ENCODE results near the gene KCNN2. TPM values are rescaled to one million over a fixed set of nuclear protein-coding genes. Genes with fewer than 3 reads are reported as not detected.
A peak's percentile ranks its signal among the peaks of the same experiment; 100 is the strongest.

KCNN2 gene
- total RNA-seq, 1 experiment from 2014 or later, result 2.0 TPM

DNA sequence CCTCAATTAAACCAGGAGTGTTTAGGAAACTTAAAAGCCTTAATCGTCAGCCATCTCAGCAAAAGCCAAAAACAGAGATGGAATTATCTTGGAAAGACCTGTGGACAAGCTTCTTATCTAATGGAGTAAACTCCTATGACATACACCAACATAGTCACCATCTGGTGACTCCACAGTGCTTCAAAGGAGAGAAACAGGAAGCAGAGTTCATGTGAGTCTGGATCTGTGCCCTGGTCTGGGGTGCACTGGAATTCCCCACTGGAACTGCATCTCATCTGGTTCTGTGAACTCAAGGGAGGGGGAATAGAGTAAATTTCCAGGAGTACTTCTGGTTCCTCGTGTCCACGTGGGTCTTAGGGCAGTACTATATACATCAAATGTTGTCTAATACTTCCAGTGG is 36.3 kb upstream of the KCNN2 start:
- Mint-ChIP-seq H3K9me3 (ENCODE audit: low read depth, unreplicated experiment) (no peaks in the 10 kb centered on the region), H3K36me3 (ENCODE audit: insufficient read depth, unreplicated experiment) (no peaks in the 10 kb centered on the region), H3K4me3 (ENCODE audit: low read depth, unreplicated experiment) (no peak overlapping the region), H3K27me3 (ENCODE audit: unreplicated experiment) (no peaks in the 10 kb centered on the region), H3K27ac (ENCODE audit: unreplicated experiment) (no peak overlapping the region), H3K4me1 (ENCODE audit: low read depth, unreplicated experiment) (no peaks in the 10 kb centered on the region)
- CTCF ChIA-PET, result no interaction called here
- intact Hi-C loops (cut with micrococcal nuclease; ENCODE audit: unreplicated experiment), result no loop called here
- TF ChIP-seq, protein P1, sequence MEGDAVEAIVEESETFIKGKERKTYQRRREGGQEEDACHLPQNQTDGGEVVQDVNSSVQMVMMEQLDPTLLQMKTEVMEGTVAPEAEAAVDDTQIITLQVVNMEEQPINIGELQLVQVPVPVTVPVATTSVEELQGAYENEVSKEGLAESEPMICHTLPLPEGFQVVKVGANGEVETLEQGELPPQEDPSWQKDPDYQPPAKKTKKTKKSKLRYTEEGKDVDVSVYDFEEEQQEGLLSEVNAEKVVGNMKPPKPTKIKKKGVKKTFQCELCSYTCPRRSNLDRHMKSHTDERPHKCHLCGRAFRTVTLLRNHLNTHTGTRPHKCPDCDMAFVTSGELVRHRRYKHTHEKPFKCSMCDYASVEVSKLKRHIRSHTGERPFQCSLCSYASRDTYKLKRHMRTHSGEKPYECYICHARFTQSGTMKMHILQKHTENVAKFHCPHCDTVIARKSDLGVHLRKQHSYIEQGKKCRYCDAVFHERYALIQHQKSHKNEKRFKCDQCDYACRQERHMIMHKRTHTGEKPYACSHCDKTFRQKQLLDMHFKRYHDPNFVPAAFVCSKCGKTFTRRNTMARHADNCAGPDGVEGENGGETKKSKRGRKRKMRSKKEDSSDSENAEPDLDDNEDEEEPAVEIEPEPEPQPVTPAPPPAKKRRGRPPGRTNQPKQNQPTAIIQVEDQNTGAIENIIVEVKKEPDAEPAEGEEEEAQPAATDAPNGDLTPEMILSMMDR (IDR thresholded peaks at IDR 0.05; ENCODE audit: unreplicated experiment), result no peak
- no TSS peak for BruUV-seq (replicated peaks)
- DNase-seq, result peak; percentile 6

DNA sequence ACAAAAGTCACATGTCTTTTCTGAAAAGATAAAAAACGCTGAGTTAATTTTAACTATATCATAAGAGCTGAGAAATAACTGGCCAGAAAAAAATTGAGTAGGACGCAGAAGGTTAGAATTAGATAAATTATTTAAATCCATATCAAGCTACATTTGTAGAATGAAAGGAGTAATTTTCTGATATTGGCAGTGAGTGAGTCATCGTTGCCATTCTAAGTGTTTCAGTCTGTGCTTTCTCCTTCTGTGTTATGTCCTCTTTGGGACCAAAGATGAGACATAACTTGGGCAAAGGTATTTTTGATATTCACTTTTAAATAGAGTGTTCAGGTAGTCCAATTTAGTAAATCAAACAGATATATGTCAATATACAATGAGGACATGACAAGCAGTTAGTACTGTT is 34.4 kb upstream of the KCNN2 start:
- intact Hi-C loops (cut with micrococcal nuclease; ENCODE audit: unreplicated experiment), result no loop called here
- no peaks in the 10 kb centered on the region for H3K4me1 Mint-ChIP-seq (ENCODE audit: low read depth, unreplicated experiment)
- BruUV-seq (replicated peaks), result no TSS peak
- no peak overlapping the region for H3K4me3 Mint-ChIP-seq (ENCODE audit: low read depth, unreplicated experiment)
- no peak for DNase-seq
- H3K9me3 Mint-ChIP-seq (ENCODE audit: low read depth, unreplicated experiment), result no peaks in the 10 kb centered on the region
- TF ChIP-seq, protein P1 (IDR thresholded peaks at IDR 0.05; ENCODE audit: unreplicated experiment), result no peak
- no peaks in the 10 kb centered on the region for H3K36me3 Mint-ChIP-seq (ENCODE audit: insufficient read depth, unreplicated experiment)
- CTCF ChIA-PET, result no interaction called here
- H3K27me3 Mint-ChIP-seq (ENCODE audit: unreplicated experiment), result no peaks in the 10 kb centered on the region
- H3K27ac Mint-ChIP-seq (ENCODE audit: unreplicated experiment), result no peak overlapping the region

DNA sequence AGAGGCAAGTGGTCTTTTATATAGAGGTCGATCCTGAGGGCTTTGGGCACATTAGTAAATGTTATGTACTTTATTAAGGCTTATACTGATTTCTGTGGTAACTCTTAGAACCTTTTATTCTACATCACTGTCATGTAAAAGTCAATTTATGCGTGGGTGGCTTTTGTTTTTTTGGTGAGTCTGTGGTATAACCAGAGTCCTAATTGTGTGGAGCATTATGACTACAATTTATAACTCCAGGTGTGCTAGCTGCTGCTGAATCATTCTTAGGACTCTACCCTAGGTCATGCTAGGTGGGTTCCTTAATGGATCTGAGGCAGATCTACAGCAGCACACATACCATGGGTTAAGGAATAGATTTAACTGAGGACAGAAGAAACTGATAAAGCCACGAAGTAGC is 33.9 kb upstream of the KCNN2 start:
- no TSS peak for BruUV-seq (replicated peaks)
- intact Hi-C loops (cut with micrococcal nuclease; ENCODE audit: unreplicated experiment), result no loop called here
- CTCF ChIA-PET, result no interaction called here
- Mint-ChIP-seq H3K4me3 (ENCODE audit: low read depth, unreplicated experiment) (no peak overlapping the region), H3K4me1 (ENCODE audit: low read depth, unreplicated experiment) (no peaks in the 10 kb centered on the region), H3K27ac (ENCODE audit: unreplicated experiment) (no peak overlapping the region), H3K27me3 (ENCODE audit: unreplicated experiment) (no peaks in the 10 kb centered on the region), H3K9me3 (ENCODE audit: low read depth, unreplicated experiment) (no peaks in the 10 kb centered on the region), H3K36me3 (ENCODE audit: insufficient read depth, unreplicated experiment) (no peaks in the 10 kb centered on the region)
- TF ChIP-seq, protein P1 (IDR thresholded peaks at IDR 0.05; ENCODE audit: unreplicated experiment), result no peak
- no peak for DNase-seq

DNA sequence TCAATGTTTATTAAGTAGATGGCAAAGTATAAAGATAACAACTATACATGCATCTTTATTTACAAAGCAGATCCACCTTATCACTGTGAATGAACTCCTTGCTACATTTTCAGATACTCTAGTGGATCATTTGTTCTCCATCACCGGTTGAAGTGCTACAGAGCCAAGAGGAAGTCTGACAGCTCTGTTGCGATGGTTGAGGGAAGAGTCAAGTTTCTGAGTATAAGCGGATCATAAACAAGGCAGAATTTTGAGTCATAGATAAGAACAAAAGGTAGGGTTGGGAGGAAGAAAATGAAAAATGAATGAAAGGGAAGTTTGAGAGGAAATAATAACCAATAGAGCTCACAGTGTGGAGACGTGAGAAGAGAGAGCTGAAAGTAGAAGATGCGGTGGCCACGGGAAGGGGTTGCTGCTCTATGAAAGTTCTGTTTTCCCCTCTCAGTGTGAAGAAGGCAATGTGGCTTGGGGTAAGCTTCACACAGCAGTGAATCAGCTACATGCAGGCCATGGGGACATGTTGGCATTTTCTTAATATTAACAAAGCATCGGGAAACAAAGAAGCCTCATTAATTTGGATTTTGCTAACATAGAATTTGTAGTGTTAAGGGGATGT is 30.8 kb upstream of the KCNN2 start:
- H3K27me3 Mint-ChIP-seq (ENCODE audit: unreplicated experiment), result no peaks in the 10 kb centered on the region
- H3K36me3 Mint-ChIP-seq (ENCODE audit: insufficient read depth, unreplicated experiment), result no peaks in the 10 kb centered on the region
- CTCF ChIA-PET, result no interaction called here
- TF ChIP-seq, protein P1 (IDR thresholded peaks at IDR 0.05; ENCODE audit: unreplicated experiment), result no peak
- H3K27ac Mint-ChIP-seq (ENCODE audit: unreplicated experiment), result no peak overlapping the region
- no peaks in the 10 kb centered on the region for H3K9me3 Mint-ChIP-seq (ENCODE audit: low read depth, unreplicated experiment)
- no peak for DNase-seq
- intact Hi-C loops (cut with micrococcal nuclease; ENCODE audit: unreplicated experiment), result no loop called here
- no TSS peak for BruUV-seq (replicated peaks)
- no peak overlapping the region for H3K4me3 Mint-ChIP-seq (ENCODE audit: low read depth, unreplicated experiment)
- no peaks in the 10 kb centered on the region for H3K4me1 Mint-ChIP-seq (ENCODE audit: low read depth, unreplicated experiment)

All from Calu3 (cell line).